HEK293 (cell line): ENCODE results near the gene SLIT1.

ENCODE experiments used
- REPIN1 ChIP-seq: fragments of 450-650 bp; formaldehyde crosslinking; IDR thresholded peaks from 2 replicates; pipeline ENCODE4 v1.5.1; 2017; ENCODE audit warnings: missing biosample characterization, missing genetic modification characterization, low read depth
- SETDB1 ChIP-seq: IDR thresholded peaks from one replicate; pipeline ENCODE4 v1.6.1; 2017; ENCODE audit warnings: mild to moderate bottlenecking, low read length, moderate library complexity, mixed read lengths; ENCODE audit not compliant: insufficient read length
- TCF7L2 ChIP-seq: IDR thresholded peaks from 2 replicates; pipeline ENCODE4 v1.6.1; 2011; ENCODE audit warnings: low read depth, mild to moderate bottlenecking, inconsistent platforms, low read length, moderate library complexity, borderline replicate concordance
- ZBTB48 ChIP-seq: fragments of 450-650 bp; formaldehyde crosslinking; IDR thresholded peaks from 2 replicates; pipeline ENCODE4 v1.5.1; 2016; ENCODE audit warnings: missing biosample characterization, missing genetic modification characterization
- ZNF175 ChIP-seq: fragments of 450-650 bp; formaldehyde crosslinking; IDR thresholded peaks from 2 replicates; pipeline ENCODE4 v1.5.1; 2016; ENCODE audit warnings: missing biosample characterization, missing genetic modification characterization
- ZNF184 ChIP-seq: fragments of 450-650 bp; IDR thresholded peaks from 2 replicates; pipeline ENCODE4 v1.5.1; 2018; ENCODE audit warnings: missing biosample characterization, mild to moderate bottlenecking, missing genetic modification characterization
- ZNF202 ChIP-seq: fragments of 450-650 bp; formaldehyde crosslinking; IDR thresholded peaks from 2 replicates; pipeline ENCODE4 v1.5.1; 2016; ENCODE audit warnings: missing biosample characterization, missing genetic modification characterization, borderline replicate concordance
- ZNF341 ChIP-seq: fragments of 450-650 bp; formaldehyde crosslinking; IDR thresholded peaks from 2 replicates; pipeline ENCODE4; 2016; ENCODE audit warnings: low read depth, missing biosample characterization, missing genetic modification characterization
- ZNF776 ChIP-seq: fragments of 450-650 bp; formaldehyde crosslinking; IDR thresholded peaks from 2 replicates; pipeline ENCODE4 v1.5.0; 2017; ENCODE audit warnings: missing biosample characterization, missing genetic modification characterization, borderline replicate concordance
- TF ChIP-seq, protein P1 (sequence below): fragments of 450-650 bp; formaldehyde crosslinking; IDR thresholded peaks from 2 replicates; pipeline ENCODE4 v1.5.1; 2016; ENCODE audit warnings: missing biosample characterization, missing genetic modification characterization
- TF ChIP-seq, protein P2 (sequence below): fragments of 450-650 bp; formaldehyde crosslinking; IDR thresholded peaks from 2 replicates; pipeline ENCODE4 v1.5.1; 2016; ENCODE audit warnings: missing biosample characterization, missing genetic modification characterization
- TF ChIP-seq, protein P3 (sequence below): fragments of 450-650 bp; formaldehyde crosslinking; optimal IDR thresholded peaks from 2 replicates; pipeline ENCODE3; 2016; ENCODE audit warnings: missing biosample characterization, mild to moderate bottlenecking, missing genetic modification characterization
- TF ChIP-seq, protein P4 (sequence below): fragments of 450-650 bp; formaldehyde crosslinking; IDR thresholded peaks from 2 replicates; pipeline ENCODE4 v1.5.1; 2016; ENCODE audit warnings: missing biosample characterization, missing genetic modification characterization

DNA sequence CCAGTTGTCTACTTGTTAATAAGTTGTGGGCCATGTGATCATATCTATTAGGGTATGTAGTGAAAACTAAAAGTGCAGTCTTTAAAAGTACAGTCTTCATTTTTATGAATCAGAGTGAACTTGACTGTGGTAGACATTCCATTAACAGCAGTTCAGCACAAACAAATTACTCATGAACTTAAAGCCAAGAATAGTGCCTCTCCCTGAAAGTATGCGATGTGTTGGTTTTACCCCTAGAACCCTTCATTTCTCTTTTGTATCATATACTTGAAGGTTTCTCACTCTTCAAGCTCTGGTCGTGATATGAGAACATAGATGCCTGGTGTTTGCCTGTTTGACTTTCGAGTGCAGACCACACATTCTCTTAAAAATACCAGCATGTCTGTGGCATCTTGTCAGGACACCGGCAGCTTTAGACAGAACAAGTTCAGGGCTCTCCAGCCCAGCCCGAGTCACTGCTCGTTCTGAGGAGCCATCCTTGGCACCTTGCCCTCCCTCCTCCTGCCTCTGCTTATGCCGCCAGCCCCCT, 194.4 kb downstream of the SLIT1 start:
- TF ChIP-seq, protein P1, sequence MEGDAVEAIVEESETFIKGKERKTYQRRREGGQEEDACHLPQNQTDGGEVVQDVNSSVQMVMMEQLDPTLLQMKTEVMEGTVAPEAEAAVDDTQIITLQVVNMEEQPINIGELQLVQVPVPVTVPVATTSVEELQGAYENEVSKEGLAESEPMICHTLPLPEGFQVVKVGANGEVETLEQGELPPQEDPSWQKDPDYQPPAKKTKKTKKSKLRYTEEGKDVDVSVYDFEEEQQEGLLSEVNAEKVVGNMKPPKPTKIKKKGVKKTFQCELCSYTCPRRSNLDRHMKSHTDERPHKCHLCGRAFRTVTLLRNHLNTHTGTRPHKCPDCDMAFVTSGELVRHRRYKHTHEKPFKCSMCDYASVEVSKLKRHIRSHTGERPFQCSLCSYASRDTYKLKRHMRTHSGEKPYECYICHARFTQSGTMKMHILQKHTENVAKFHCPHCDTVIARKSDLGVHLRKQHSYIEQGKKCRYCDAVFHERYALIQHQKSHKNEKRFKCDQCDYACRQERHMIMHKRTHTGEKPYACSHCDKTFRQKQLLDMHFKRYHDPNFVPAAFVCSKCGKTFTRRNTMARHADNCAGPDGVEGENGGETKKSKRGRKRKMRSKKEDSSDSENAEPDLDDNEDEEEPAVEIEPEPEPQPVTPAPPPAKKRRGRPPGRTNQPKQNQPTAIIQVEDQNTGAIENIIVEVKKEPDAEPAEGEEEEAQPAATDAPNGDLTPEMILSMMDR (tag by site-specific recombination): no peak
- TF ChIP-seq SETDB1 (no peak), REPIN1 (no peak), ZNF341 (tag by site-specific recombination) (no peak), ZBTB48 (no peak), TCF7L2 (no peak), ZNF175 (tag by site-specific recombination) (no peak), ZNF202 (tag by site-specific recombination) (no peak), ZNF776 (tag by site-specific recombination) (no peak), ZNF184 (no peak)
- TF ChIP-seq, protein P2, sequence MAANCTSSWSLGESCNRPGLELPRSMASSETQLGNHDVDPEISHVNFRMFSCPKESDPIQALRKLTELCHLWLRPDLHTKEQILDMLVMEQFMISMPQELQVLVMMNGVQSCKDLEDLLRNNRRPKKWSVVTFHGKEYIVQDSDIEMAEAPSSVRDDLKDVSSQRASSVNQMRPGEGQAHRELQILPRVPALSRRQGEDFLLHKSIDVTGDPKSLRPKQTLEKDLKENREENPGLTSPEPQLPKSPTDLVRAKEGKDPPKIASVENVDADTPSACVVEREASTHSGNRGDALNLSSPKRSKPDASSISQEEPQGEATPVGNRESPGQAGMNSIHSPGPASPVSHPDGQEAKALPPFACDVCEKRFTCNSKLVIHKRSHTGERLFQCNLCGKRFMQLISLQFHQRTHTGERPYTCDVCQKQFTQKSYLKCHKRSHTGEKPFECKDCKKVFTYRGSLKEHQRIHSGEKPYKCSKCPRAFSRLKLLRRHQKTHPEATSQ (tag by site-specific recombination): no peak
- TF ChIP-seq, protein P3, sequence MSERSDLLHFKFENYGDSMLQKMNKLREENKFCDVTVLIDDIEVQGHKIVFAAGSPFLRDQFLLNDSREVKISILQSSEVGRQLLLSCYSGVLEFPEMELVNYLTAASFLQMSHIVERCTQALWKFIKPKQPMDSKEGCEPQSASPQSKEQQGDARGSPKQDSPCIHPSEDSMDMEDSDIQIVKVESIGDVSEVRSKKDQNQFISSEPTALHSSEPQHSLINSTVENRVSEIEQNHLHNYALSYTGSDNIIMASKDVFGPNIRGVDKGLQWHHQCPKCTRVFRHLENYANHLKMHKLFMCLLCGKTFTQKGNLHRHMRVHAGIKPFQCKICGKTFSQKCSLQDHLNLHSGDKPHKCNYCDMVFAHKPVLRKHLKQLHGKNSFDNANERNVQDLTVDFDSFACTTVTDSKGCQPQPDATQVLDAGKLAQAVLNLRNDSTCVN: no peak
- TF ChIP-seq, protein P4, sequence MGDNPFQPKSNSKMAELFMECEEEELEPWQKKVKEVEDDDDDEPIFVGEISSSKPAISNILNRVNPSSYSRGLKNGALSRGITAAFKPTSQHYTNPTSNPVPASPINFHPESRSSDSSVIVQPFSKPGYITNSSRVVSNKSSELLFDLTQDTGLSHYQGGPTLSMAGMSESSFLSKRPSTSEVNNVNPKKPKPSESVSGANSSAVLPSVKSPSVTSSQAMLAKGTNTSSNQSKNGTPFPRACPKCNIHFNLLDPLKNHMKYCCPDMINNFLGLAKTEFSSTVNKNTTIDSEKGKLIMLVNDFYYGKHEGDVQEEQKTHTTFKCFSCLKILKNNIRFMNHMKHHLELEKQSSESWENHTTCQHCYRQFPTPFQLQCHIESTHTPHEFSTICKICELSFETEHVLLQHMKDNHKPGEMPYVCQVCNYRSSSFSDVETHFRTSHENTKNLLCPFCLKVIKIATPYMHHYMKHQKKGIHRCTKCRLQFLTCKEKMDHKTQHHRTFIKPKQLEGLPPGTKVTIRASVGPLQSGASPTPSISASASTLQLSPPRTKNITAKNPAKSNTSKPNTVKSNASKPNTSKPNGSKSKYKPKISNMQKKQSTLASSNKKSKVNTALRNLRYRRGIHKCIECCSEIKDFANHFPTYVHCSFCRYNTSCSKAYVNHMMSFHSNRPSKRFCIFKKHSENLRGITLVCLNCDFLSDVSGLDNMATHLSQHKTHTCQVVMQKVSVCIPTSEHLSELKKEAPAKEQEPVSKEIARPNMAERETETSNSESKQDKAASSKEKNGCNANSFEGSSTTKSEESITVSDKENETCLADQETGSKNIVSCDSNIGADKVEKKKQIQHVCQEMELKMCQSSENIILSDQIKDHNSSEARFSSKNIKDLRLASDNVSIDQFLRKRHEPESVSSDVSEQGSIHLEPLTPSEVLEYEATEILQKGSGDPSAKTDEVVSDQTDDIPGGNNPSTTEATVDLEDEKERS (tag by site-specific recombination): no peak
